EL (cell line): ENCODE measurements around the gene COBL.

Source experiments
- DNase-seq: peaks from one replicate; pipeline ENCODE4 v3.0.0-alpha.2; 2016

Gene COBL

DNA sequence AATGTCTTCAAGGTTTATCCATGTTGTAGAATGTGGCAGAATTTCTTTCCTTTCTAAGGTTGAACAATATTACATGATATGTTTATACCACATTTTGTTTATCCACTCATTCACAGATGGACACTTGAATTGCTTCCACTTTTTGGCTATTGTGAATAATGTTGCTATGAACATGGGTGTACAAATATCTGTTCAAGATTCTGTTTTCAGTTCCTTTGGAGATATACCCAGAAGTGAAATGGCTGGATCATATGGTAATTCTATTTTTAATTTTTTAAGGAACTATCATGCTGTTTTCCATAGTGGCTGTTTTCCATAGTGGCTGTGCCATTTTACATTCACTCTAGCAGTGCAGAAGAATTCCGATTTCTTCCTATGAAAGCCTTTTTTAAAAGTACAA, 339.2 kb downstream of the COBL start:
- no peak for DNase-seq

DNA sequence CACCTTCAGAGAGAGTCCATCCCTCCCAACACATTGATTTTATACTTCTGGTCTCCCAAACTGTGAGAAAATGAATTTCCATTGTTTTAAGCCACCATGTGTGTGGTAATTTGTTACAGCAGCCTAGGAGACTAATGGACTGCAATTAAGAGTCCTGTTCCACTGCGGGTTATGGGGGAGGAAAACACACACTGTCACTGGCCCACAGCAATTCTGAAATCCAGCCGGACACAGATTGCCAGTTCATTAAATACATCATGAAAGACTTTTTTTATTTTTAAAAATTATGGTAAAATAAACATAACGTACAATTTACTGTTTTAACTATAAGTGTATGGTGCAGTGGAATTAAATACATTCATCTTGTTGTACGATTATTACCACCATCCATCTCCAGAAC, 340.5 kb downstream of the COBL start:
- no peak for DNase-seq

DNA sequence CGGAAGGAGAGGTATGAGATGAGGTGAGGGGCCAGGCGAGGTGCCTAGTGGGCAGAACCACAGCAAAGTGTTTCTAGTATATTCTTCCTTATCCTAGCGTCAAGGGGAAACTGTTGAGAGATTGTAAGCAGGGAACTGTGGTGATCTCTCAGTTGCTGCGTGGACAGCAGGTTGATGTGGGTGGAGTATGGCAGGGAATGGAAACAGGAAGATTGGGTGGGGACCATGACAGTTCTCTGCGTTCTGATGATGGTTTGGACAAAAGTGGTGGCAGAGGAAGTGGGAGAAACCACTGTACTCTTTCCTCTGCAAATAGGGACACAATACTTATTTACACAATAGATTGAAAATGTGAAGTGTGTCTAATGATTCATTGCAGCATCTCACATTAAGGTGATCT, 342.4 kb downstream of the COBL start:
- no peak for DNase-seq

DNA sequence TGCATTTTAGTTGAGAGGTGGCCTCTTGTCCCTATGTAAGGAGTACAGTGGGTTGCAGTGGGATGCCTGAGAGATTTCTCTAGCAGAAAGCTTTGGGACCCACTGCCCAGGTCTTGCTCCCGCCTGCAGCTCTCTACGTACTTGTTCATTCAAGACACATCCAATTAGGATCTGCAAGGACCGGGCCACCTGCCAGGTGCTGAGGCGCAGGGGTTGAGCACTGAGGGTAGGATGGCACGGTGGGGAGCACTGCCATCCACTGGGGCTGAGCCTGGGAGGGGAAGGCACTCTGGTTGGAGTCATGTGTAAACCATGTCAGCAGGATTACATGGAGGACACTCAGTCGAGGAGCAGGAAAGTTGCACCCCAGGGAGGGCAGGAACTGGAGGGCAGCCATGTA, 342.8 kb downstream of the COBL start:
- no peak for DNase-seq

DNA sequence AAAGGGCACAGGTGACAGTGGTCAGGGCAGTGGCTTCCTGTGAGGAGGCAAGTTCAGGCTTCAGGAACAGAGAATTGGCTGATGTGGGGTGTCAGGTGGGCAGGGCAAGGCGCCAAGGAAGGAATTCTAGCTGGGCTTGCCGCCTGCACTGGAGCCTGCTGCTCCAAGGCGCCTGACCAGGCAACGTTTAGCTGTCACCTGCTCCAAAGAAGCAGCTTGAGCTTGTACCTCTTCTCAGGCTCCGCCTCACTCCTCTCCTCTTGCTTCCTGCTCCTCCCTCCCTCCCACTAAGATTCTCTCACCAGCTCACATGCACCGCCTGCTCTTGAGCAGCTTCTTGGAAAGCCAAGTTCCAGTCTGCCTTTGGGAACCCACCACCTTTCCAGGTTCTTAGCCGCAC, 346.5 kb downstream of the COBL start:
- no peak for DNase-seq
